ENCODE results near the gene VIT. TPM values are rescaled to one million over a fixed set of nuclear protein-coding genes. Genes with fewer than 3 reads are reported as not detected.

VIT gene
- polyA plus RNA-seq, 1 of the 3 experiments (the other 2 are of a cell fraction): not detected

GRCh38 chr2:36677996-36678605 lies 18.4 kb upstream of the VIT start (continued):
- no peak for TF ChIP-seq NRF1 (IDR thresholded peaks at IDR 0.05; ENCODE audit: low read depth, low read length)

GRCh38 chr2:36678856-36679255 lies 17.7 kb upstream of the VIT start:
- H2AFZ ChIP-seq (ENCODE audit: low read depth): no peak overlapping the region
- ChIA-PET POLR2A (no interaction called here), CTCF (interaction anchor here (2.3 kb wide), 1 partner anchor 14 kb away, joined by 14 read pairs; no protein-coding TSS in a partner anchor)
- no peak overlapping the region for H3K27ac ChIP-seq (ENCODE audit: low read depth in 2 of 2, low read length in 1 of 2)
- H3K36me3 ChIP-seq (replicated peaks in 1 of 2; ENCODE audit: control insufficient read depth in 1 of 2, insufficient read depth in 2 of 2, low read length in 1 of 2): no peaks in the 10 kb centered on the region
- H3K4me1 ChIP-seq (ENCODE audit: control insufficient read depth in 1 of 2, insufficient read depth in 2 of 2, low read depth in 1 of 2, low read length in 1 of 2): no peaks in the 10 kb centered on the region
- no peaks in the 10 kb centered on the region for H3K27me3 ChIP-seq (ENCODE audit: insufficient read depth)
- TF ChIP-seq SIN3A (IDR thresholded peaks at IDR 0.05; ENCODE audit: borderline replicate concordance, low read depth, low read length): no peak
- no peak for TF ChIP-seq YY1 (IDR thresholded peaks at IDR 0.05; ENCODE audit: low read depth)
- no peak for TF ChIP-seq NRF1 (IDR thresholded peaks at IDR 0.05; ENCODE audit: low read depth, low read length)
- TF ChIP-seq USF1 (IDR thresholded peaks at IDR 0.05; ENCODE audit: borderline replicate concordance, low read depth): no peak
- TF ChIP-seq PBX3 (IDR thresholded peaks at IDR 0.05): no peak
- no peak for TF ChIP-seq TEAD4 (IDR thresholded peaks at IDR 0.05; ENCODE audit: borderline replicate concordance, insufficient read depth)
- TF ChIP-seq GABPA (IDR thresholded peaks at IDR 0.05; ENCODE audit: low read depth): no peak
- TF ChIP-seq EP300 (IDR thresholded peaks at IDR 0.05; ENCODE audit: borderline replicate concordance in 1 of 2, low read depth in 1 of 2, low read length in 1 of 2): no peak
- TF ChIP-seq FOXM1 (IDR thresholded peaks at IDR 0.05; ENCODE audit: low read depth): no peak
- TF ChIP-seq USF2 (IDR thresholded peaks at IDR 0.05; ENCODE audit: borderline replicate concordance, low read depth, low read length): no peak
- no peak for TF ChIP-seq EZH2phosphoT487 (IDR thresholded peaks at IDR 0.05; ENCODE audit: borderline replicate concordance, low read depth)
- no peak for TF ChIP-seq RXRA (IDR thresholded peaks at IDR 0.05; ENCODE audit: borderline replicate concordance, low read depth)
- no peak for TF ChIP-seq MAX (IDR thresholded peaks at IDR 0.05; ENCODE audit: low read depth)
- no peak for TF ChIP-seq MEF2A (IDR thresholded peaks at IDR 0.05; ENCODE audit: borderline replicate concordance, low read depth)
- no peak for TF ChIP-seq JUND (IDR thresholded peaks at IDR 0.05)
- TF ChIP-seq NFIC (IDR thresholded peaks at IDR 0.05; ENCODE audit: borderline replicate concordance): no peak
- TF ChIP-seq POLR2AphosphoS5 (IDR thresholded peaks at IDR 0.05; ENCODE audit: low read depth, low read length): no peak
- no peak overlapping the region for H3K9ac ChIP-seq
- no peaks in the 10 kb centered on the region for H4K20me1 ChIP-seq (ENCODE audit: insufficient read depth)
- no peaks in the 10 kb centered on the region for H3F3A ChIP-seq (replicated peaks; ENCODE audit: insufficient read depth)
- DNase-seq: no peak
- H3K79me2 ChIP-seq (ENCODE audit: insufficient read depth): no peaks in the 10 kb centered on the region
- H3K4me3 ChIP-seq (ENCODE audit: low read depth in 2 of 2, low read length in 1 of 2): no peak overlapping the region
- H3K9me2 ChIP-seq: no peaks in the 10 kb centered on the region
- H3K4me2 ChIP-seq: no peak overlapping the region
- H3K9me3 ChIP-seq: peaks cover 9% of the 10 kb centered on the region; the same call in 1 of the 2 replicates
- WGBS (ENCODE audit: low lambda C conversion rate): 27% methylated on average over 1 of the region's 1 CpG

Measured in SK-N-SH (cell line).